Measurements from ENCODE around the gene CAMK2N1. TPM values are rescaled to one million over a fixed set of nuclear protein-coding genes. Genes with fewer than 3 reads are reported as not detected.

Gene CAMK2N1
- total RNA-seq, 1 donor from 2014 or later = 10.9 TPM

DNA sequence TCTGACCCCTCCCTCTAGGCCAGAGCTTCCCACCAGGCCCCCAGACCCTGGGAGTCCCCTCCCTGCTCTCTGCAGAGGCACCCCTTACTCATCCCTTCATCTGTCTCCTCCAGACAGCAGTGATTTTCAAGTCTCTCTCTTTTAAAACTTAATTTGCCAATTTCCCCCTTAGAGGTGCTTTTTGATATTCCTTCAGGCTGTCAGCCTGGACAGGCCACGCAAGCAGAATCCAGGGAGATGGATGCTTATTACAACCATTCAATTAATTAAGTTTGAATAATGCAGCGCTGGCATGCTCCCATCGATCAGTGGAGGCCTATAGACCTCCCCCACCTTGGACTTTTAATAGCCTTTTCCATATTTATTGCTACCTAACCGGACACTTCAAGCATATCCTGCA, 6.2 kb downstream of the CAMK2N1 start:
- DNase-seq (ENCODE audit: low read depth, low spot score) = no peak

DNA sequence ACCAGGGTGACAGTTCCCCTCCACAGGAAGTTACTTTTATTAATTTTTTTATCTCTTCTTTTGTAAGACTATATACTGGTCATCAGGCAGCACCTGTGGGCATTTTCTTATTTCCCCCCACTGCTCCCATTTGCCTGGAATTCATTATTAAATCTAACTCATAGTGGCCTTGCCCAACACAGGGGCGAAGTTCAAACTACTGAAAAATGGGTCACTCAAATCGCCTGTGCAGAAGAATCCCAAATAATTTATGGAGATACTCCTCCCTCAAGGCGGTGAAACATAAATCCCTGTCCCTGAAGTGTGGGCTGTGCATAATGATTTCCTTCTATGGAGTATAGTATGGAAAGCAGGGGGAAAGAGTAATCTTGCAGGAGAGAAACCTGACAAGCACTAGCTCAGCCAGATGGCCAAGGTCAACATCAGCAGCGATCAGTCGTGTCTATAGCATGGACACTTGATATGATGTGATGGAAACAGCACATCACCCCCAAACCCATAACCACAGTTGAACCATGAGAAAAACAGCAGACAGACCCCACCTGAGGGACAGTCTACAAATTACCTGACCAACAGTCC, 7.9 kb downstream of the CAMK2N1 start:
- no peak for DNase-seq (ENCODE audit: low read depth, low spot score)

DNA sequence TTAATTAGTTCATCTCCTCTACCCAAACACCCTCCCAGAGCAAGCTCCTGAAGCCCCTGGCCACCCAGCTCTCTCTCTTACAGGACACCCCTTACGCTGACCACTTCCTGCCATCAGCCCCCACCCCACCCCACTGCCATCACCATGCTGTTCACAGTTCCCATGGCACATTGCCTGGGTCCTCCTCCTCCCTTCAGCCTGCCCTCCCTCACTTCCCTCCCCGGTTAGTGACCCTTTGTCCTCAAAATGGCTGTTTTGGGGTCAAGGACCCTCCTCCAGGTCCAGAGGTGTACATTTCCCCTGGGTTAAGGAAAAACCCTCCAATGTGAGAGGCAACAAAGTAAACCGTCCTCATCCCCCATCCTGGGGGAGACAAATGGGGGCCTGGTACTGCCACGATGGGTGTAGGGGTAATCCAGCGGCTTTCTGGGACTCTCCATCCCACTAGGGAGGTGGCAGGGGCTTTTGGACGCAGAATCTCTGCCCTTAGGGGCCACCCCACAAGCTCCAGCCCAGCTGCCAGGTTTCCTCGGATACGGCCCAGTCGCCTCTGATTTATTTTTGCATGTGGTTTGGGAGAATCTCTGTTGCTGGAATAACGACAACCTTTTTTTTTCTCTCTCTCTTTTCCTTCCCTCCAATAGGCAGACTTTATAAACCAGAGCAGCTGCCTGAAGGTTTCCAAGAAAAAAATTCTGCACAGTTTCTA, 8.5 kb downstream of the CAMK2N1 start:
- no peak for DNase-seq (ENCODE audit: low read depth, low spot score)

DNA sequence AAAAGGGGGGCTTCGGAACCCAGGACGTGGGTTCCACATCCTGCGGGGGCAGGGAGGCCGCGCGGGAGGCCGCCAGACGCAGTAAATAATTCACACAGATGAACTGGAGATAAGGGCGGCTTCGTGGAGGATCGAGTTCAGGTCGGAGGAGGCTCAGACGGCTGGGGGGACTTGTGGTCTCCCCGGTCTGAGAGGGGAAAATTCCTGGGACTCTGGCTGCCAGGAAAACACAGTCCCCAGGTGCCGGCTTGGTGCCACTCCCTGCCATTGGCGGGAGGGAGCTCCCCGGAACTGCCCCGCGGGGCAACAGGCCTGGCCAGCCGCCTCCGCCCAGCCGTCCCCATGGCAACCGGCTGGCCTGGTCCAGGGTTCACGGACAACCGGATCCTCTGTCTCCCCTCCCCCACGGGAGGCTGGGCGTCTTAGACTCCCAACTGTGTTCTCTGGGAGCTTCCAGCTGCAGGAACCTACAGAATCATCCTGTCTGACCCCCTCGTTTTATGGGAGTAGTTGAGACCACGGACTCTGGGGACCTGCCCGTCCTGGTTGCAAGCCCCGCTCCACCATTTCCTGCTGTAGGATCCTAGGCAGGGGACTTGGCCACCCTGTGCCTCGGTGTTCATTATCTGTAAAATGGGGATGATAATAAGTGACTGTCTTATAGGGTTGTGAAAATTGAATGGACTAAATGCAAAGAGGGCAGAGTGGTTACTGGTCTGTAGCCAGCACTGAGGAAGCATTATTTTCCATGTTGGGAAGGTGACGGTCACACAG, 9.6 kb downstream of the CAMK2N1 start:
- no peak for DNase-seq (ENCODE audit: low read depth, low spot score)

DNA sequence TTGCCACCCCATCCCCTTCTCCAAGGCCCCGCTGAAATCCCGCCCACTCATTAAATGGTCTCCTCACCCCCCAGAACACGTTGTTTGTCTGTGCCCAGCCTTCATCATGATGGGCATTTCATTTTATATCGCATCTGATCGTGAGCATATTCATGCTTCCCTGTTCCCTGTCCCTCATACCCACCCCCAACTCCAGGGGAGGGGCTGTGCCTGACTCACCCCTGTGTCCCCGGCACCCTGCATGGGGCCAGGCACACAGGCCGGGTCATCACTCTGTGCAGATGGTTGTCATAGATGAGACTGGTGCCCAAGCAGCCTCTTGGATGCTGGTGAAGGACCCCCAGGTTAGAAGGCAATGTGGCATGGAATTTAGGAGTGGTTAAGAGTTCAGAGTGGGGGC, 11.0 kb downstream of the CAMK2N1 start:
- no peak for DNase-seq (ENCODE audit: low read depth, low spot score)

DNA sequence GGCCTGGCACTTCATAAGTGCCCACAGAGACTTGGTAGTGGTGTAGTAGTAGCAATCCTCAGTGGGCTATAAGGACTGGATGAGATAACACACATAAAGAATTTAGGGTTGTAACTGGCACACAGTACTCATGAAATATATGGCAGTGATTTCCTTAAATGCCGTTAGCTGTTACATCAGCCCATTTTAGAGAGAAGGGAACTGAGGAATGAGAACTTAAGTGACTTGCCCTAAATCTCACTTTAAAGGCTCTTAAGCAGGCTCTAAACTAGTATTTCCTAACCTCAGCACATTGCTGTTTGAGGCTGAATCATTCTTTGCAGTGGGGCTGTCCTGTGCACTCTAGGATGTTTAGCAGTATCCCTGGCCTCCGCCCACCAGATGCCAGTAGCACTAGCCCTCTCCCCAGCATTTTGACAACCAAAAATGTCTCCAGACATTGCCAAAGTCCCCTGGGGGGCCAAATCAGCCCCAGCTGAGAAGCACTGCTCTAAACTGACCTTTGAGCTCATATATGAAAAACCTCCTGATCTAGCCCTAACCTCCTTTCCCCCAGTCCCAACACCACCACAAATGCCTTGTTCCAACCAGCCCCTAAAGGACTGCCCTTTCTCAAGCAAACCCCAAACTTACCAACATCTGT, 11.6 kb downstream of the CAMK2N1 start:
- no peak for DNase-seq (ENCODE audit: low read depth, low spot score)

DNA sequence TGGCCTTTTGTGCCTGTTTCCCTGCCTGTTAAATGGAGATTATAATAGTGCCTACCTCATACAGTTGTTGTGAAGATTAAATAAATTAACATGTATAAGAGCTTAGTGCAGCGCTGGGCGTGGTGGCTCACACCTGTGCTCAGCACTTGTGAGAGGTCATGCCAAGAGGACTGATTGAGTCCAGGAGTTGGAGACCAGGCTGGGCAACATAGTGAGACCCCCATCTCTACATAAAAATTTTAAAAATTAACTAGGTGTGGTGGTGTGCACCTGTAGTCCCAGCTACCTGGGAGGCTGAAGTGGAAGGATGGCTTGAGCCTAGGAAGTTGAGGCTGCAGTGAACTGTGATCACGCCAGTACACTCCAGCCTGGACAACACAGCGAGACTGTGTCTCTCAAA, 12.1 kb downstream of the CAMK2N1 start:
- DNase-seq (ENCODE audit: low read depth, low spot score) = no peak

DNA sequence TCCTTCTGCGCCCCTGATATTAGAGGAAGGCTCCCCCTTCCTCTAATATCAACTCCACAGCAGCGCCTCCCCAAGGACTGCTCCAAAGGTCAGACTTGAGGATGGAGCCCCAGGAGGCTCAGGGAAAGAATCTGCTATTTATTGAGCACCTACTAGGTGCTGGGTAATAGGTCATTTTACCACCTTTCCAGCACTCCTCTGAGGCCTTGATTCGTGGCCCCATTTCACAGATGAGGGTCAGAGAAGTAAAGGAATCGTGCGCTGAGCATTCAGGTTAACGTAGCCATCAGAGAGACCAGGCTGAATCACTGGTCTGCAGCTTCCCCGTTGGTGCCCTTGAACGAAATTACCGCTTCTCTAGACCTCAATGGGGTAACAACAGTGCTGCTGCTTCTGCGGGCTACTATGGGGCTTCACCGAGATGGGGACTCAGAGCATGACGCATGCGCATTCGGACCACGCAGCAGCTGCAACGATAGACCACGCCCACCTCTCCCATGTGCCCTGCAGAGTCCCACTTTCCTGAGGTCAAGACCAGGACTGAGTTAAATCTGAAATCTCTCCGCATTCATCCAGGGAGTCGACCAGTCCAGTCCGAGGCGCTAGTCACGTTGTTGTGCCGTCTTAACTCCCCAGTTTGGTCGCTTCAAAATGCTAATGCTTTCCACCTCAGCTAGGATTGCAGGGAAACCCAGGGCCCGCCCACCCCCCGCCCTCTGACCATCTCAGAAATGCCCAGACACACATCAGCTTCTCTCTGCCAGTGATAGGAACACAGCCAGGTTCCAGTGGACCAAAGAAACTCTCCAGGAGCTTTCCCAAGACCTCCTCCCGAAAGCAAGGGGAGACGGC, 12.9 kb downstream of the CAMK2N1 start:
- DNase-seq (ENCODE audit: low read depth, low spot score) = no peak

DNA sequence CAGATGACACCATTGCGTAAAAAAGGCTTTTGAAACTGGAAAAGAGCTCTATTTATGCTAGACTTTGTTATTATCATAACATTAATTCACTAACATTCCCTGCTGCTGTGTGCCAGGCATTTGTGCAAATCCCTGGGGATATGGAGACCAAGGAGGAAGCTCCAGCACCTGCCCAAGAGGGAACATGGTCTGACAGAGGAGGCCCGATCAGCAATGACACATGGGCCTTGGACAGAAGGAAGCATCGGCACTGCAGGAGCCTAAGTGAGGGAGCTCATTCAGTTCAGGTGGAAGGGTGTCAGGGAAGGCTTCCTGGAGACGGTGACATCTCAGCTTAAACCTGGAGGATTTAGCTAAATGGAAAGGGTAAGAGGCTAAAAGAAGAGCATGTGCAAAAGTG, 13.9 kb downstream of the CAMK2N1 start:
- DNase-seq (ENCODE audit: low read depth, low spot score) = no peak

DNA sequence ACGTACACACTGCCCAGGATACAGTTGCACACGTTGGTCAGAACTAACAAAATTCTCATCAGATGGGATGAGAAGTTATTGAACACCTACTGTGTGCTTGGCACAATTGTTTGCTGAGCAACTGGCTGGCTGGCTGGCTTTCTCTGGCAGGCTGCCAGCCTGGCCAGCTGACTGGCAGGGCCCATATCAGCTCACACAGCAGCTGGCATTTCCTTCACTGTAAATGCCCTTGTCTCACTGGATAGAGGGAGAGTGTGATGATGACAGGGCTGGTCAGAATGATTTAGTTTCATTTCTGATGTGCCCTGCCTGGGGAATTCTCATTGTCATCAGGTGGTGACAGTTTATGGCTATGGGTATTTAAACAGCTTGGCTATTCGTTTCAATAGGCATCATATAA, 15.8 kb downstream of the CAMK2N1 start:
- no peak for DNase-seq (ENCODE audit: low read depth, low spot score)

DNA sequence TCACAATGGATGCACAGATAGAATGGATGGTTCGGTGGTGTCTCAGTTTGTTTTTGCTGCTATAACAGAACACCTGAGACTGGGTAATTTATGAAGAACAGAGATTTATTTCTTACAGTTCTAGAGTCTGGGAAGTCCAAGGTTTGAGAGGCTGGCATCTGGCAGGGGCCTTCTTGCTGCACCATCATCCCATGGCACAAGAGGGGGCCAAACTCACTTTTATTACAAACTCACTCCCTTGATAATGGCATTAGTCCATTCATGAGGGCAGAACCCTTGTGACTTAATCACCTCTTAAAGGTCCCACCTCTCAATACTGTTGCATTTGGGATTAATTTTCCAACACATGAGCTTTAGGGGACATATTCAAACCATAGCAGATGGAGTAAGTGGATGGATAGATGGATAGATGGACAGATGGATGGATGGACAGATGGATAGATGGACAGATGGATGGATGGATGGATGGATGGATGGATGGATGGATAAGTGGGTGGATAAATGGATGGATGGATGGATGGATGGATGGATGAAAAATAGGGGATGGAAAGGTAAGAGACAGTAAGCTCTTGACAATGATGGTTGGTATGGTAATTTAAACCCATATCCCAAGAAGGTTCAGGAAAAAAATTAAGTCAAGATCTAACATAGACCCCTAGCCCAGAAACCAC, 16.5 kb downstream of the CAMK2N1 start:
- no peak for DNase-seq (ENCODE audit: low read depth, low spot score)

DNA sequence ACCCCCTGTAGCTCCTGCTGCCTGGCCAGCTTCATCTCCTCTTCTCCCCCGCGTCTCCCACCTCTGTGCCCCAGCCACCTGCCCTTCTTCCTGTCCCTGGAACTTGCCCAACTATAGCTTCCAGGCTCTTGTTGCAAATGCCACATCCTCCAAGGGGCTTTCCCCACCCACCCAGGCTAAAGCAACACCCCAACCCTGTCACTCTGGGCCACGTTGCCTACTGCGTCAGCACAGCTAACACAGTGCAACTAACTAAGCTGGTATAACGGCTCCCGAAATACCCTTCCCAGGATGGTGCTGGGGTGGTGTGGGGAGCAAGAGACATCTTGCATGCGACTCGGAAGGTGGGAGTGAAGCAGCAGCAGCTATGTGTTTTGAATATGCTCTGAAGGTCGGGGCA, 19.7 kb downstream of the CAMK2N1 start:
- no peak for DNase-seq (ENCODE audit: low read depth, low spot score)

DNA sequence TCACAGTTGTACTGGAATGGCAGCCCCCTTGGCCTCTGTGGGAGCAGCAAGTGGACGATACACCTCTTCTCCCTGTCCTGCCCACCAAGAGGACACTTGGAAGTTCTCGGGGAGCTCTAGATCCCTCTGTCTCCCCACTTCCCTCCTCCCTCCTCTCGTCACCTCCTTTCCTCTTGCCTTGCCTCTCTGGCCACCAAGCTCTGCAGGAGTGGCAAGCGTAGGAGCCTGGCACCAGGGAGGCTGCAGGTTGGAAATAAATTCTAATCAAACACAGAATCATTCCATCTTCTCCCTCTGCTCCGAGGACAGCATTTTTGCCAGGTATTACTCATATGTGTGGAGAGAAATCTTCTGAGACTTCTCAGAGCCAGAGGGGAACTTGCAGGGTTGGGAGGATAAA, 20.8 kb downstream of the CAMK2N1 start:
- DNase-seq (ENCODE audit: low read depth, low spot score) = no peak

DNA sequence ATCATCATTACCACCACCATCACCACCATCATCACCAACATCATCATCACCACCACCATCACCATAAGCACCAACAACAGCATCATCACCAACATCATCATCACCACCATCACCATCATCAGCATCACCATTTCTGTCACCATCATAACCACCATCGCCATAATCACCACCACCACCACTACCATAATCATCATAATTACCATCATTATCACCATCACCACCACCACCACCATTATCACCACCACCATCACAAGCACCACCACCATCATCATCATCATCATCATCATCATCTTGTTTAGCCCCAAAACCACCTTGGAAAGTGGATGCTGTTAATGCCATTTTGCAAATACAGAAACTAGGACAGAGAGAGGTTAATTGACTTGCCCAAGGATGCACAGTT, 22.5 kb downstream of the CAMK2N1 start:
- no peak for DNase-seq (ENCODE audit: low read depth, low spot score)

DNA sequence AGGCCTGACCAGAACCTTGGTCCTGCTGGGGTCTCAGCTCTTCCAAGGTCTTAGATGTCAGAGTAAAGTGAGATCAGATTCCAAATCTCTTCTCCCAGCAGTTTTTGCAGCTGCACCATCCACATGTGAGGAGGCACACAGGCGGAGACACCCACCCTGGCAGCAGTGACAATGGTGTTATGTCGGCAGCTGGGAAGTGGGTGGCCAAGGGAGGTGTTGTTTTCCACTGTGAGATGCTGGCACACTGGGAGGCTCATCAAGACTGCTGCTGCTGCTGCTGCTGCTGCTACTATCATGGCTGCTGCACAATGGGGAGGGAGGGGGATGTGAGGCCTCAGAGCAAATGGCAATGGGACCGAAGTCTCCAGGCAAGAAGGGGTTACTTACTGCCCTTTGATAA, 23.6 kb downstream of the CAMK2N1 start:
- DNase-seq (ENCODE audit: low read depth, low spot score) = no peak

DNA sequence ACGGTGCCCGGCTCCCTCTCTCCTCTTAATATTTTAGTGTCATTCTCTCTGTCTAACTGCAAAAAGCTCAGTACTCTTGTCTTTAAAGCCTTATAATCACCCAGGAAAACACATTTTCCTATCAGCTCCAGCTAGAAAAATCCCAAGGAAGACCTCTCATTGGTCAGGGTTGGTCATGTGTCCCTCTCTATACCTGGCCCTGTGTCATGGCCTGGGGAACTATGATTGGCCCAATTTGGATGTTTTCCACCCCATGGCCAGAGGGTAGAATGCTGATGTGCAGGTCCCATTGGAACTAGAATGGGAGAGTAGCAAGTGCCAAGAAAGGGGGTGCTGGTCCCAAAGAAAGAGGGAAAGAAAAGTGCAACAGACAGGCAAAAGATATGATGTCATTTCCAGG, 27.3 kb downstream of the CAMK2N1 start:
- no peak for DNase-seq (ENCODE audit: low read depth, low spot score)

DNA sequence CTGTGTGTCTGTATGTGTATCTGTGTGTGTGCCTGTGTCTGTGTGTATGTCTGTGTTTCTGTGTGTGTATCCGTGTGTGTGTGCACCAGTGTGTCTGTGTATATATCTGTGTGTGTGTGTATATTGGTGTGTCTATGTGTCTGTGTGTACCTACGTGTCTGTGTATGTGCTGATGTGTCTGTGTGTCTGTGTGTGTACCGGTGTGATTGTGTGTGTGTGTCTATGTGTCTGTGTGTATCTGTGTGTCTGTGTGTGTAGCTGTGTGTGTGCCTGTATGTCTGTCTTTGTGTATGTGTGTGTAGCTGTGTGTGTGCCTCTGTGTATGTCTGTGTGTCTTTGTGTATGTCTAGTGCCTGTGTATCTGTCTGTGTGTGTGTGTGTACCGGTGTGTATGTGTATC, 32.0 kb downstream of the CAMK2N1 start:
- no peak for DNase-seq (ENCODE audit: low read depth, low spot score)

DNA sequence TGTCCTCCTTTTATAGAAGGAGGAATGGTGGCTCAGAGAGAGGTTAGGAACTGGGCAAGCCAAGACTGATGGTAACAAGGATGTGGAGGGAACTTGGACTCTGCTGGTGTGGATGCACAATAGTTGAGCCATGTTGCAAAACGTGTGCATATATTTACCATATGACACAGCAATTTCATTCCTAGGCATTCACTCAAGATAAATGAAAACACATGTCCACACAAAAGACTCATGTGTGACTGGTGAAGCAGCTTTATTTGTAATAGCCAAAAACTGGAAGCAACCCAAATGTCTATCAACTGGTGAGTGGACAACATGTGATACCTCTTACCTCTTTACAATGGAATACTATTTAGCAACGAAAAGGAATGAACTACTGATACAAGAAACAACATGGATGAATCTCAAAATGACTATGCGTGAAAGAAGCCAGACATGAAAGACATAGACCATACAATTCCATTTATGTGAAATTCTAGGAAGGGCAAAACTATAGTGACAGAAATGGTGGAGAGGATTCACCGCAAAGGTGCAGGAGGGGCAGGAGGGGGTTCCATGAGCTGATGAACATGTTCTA, 36.2 kb downstream of the CAMK2N1 start:
- DNase-seq (ENCODE audit: low read depth, low spot score) = no peak

DNA sequence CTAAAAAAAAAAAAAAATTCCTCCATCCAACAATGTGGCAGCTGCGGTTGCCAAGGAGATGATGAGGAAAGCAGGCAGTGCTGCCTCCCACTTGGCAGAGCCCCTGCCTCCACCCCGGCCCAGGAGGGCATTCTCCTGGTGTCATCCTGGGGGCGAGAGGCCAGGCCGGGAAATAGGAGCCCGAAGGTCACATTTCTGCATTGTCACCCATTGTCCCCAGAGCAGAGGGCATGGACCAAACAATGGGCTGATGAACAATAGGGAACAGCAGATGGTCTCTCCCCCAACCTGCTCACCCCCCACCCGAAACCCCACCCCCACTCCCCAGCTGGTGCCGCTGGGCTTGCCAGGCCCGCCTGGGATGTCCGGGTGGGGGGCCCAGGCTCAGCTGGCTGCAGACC, 37.3 kb downstream of the CAMK2N1 start:
- no peak for DNase-seq (ENCODE audit: low read depth, low spot score)

DNA sequence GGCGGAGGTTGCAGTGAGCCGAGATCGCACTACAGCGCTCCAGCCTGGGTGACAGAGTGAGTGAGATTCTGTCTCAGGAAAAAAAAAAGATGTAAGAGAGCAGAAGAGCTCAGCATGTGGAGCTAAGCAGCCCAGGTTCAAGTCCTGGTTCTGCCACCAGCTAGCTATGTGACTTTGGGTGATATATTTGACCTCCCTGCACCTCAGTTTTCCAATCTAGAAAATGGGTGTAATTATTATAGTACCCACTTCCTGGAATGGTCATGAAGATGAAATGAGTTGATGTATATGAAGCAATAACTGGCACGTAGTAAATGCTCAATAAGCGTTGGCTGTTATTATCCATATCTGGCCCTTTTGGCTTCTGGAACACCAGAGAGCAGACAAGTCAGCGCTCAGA, 38.2 kb downstream of the CAMK2N1 start:
- no peak for DNase-seq (ENCODE audit: low read depth, low spot score)

DNA sequence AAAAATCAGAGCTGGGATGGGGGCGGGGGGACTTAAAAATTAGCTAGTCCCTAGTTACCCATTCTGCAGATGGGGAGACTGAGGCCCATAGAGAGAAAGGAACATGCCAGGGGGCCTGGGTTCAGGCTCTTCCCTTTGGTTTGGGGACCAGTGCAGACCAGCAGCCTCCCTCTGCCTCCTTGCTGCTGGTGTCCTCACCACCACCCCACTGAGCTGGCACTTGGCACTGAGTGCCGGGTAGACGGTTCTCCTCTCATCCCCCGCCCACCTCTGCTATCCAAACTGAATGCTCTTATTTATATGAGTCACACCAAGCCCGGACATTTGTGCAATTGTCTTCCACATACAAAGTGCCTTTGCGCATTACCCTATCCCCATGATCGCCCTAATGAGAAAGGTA, 39.2 kb downstream of the CAMK2N1 start:
- DNase-seq (ENCODE audit: low read depth, low spot score) = no peak
